ENCODE data around the gene MCL1. TPM values are rescaled to one million over a fixed set of nuclear protein-coding genes. Genes with fewer than 3 reads are reported as not detected.

Gene MCL1
- total RNA-seq, 1 experiment from 2014 or later, result 145 TPM

- Histone ChIP-seq H3K36me3 (ENCODE audit: low read depth) (no peaks in the 10 kb centered on the region), H2AFZ (no peak overlapping the region), H3K79me2 (ENCODE audit: low read depth) (no peaks in the 10 kb centered on the region), H3K4me2 (peak overlapping the region; percentile 78), H3K9me3 (ENCODE audit: insufficient read depth, low read depth) (no peaks in the 10 kb centered on the region), H3K27ac (peak overlapping the region; percentile 65), H3F3A (ENCODE audit: insufficient read depth, low read depth) (peaks cover 57% of the 10 kb centered on the region), H3K4me1 (replicated peaks; ENCODE audit: insufficient read depth) (peaks cover 46% of the 10 kb centered on the region), H3K9me2 (ENCODE audit: insufficient read depth) (no peaks in the 10 kb centered on the region), H4K20me1 (ENCODE audit: insufficient read depth) (no peaks in the 10 kb centered on the region), H3K27me3 (ENCODE audit: insufficient read depth, low read depth) (no peaks in the 10 kb centered on the region), H3K4me3 (no peak overlapping the region; the same call in 1 of the 2 replicates)
- TF ChIP-seq CTCF (conservative IDR thresholded peaks at IDR 0.05) (no peak), EZH2 (IDR thresholded peaks at IDR 0.05; ENCODE audit: low read depth) (no peak)
- CTCF ChIA-PET, result interaction anchor here (0.5 to 1.6 kb wide), 8 partner anchors 10 to 1042 kb away, joined by 3 to 11 read pairs (median 4); no protein-coding TSS in a partner anchor
- DNase-seq, result no peak
- POLR2A ChIA-PET (ENCODE audit: unreplicated experiment), result interaction anchor here (0.6 to 1.1 kb wide), 5 partner anchors 10 to 264 kb away, joined by 3 to 13 read pairs (median 8); partner anchors contain the start of gene MCL1
- intact Hi-C loops (cut with micrococcal nuclease; ENCODE audit: unreplicated experiment), result loop anchor here (5.0 kb wide), 1 partner anchor 64 kb away; the partner anchor contains the start of gene TARS2
- BruUV-seq (replicated peaks), result TSS peak; percentile 57
Observed at GRCh38 chr1:150551051-150551783, 28.2 kb downstream of the MCL1 start.

DNA sequence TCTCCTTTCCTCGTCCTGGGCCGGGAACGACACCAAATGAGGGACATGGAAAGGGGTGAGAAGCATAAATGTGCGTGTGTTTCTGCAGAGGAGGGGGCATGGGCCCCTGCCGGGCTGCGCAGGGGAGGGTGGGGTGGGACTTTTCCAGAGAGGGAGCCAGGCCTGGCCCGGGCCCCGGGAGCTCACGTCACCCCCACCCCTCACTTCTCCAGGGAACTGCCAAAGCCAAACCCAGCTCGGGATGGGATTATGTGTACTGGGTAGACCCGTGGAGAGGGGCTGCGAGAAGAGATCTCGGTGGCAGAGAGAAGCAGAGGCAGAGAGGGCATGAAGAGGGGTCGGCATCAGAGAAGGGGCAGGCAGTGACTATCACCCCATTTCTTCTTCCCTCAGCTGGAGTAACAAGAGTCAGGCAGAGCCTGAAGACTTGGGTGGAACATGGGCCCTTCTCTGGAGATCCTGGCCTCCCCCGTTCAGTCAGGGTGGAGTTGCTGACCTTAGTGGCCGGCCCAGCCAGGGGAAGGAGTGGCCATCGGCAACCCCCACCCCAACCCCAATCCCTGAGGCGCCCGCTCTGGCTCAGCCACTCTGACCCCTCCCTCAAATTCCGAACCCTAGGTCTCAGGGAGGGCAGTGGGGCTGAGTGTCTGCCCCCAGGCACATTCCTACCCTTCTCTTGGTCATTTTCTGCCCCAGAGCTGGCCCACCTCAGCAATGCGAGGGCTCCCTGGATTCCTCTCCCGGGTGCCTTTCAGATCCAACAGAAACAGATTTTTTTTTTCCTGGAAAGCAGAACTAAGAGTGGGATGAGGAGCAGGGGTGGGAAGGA is 29.0 kb downstream of the MCL1 start:
- Histone ChIP-seq H2AFZ (no peak overlapping the region), H3K9me2 (ENCODE audit: insufficient read depth) (no peaks in the 10 kb centered on the region), H3K9me3 (ENCODE audit: insufficient read depth, low read depth) (no peaks in the 10 kb centered on the region), H3K79me2 (ENCODE audit: low read depth) (no peaks in the 10 kb centered on the region), H3K27me3 (ENCODE audit: insufficient read depth, low read depth) (no peaks in the 10 kb centered on the region), H3K36me3 (ENCODE audit: low read depth) (no peaks in the 10 kb centered on the region), H3K27ac (peak overlapping the region; percentile 65), H4K20me1 (ENCODE audit: insufficient read depth) (no peaks in the 10 kb centered on the region), H3K4me1 (replicated peaks; ENCODE audit: insufficient read depth) (peaks cover 46% of the 10 kb centered on the region), H3K4me2 (peak overlapping the region; percentile 78), H3F3A (ENCODE audit: insufficient read depth, low read depth) (peaks cover 49% of the 10 kb centered on the region), H3K4me3 (peak overlapping the region; percentile 54; the same call in 1 of the 2 replicates)
- ChIA-PET CTCF (interaction anchor here (0.5 to 1.6 kb wide), 5 partner anchors 11 to 280 kb away, joined by 3 to 11 read pairs (median 4); no protein-coding TSS in a partner anchor), POLR2A (ENCODE audit: unreplicated experiment) (interaction anchor here (0.6 to 1.0 kb wide), 3 partner anchors 11 to 29 kb away, joined by 3 to 15 read pairs (median 4); partner anchors contain the start of gene MCL1)
- DNase-seq, result peak; percentile 71 to 85
- BruUV-seq (replicated peaks), result TSS peak; percentile 30
- no peak for TF ChIP-seq CTCF (conservative IDR thresholded peaks at IDR 0.05)
- intact Hi-C loops (cut with micrococcal nuclease; ENCODE audit: unreplicated experiment), result loop anchor here (5.0 kb wide), 1 partner anchor 63 kb away; the partner anchor contains the start of gene TARS2
